AG04450 (cell line): ENCODE results near the gene KCNC4. TPM values are rescaled to one million over a fixed set of nuclear protein-coding genes. Genes with fewer than 3 reads are reported as not detected.

Source experiments
- CTCF ChIA-PET: fragments of 300-600, 350-600 bp; formaldehyde crosslinking; extraction: SDS; loops from one replicate; lab custom pipeline; 2022; ENCODE audit warnings: antibody characterized with exemption, inconsistent platforms; lab: Charles Lee
- POLR2A ChIA-PET: fragments of 350-600 bp; formaldehyde crosslinking; extraction: SDS; loops from one replicate; lab custom pipeline; 2021; ENCODE audit warnings: antibody characterized with exemption, inconsistent platforms; lab: Yijun Ruan, JAX
- DNase-seq: peaks from one replicate; pipeline ENCODE4 v3.0.0-alpha.2; 2011; ENCODE audit warnings: low read depth, low spot score
- H3K27ac ChIP-seq: one replicate; pipeline ENCODE4 v1.5.1; 2012; ENCODE audit warnings: low read depth, low read length, control low read depth
- H3K27me3 ChIP-seq: one replicate; pipeline ENCODE4 v1.6.0; 2012; ENCODE audit warnings: low read length; ENCODE audit not compliant: control insufficient read depth, insufficient read depth
- H3K4me3 ChIP-seq: 2 replicates; pipeline ENCODE4 v1.5.1; 2011; ENCODE audit warnings: mild to moderate bottlenecking, low read depth, low read length, control low read depth
- H3K9me3 ChIP-seq: 2 replicates; pipeline ENCODE4 v1.5.1; 2012; ENCODE audit warnings: low read length; ENCODE audit not compliant: control insufficient read depth, insufficient read depth
- CTCF ChIP-seq: IDR thresholded peaks from 2 replicates; pipeline ENCODE4 v1.5.1; 2011; ENCODE audit warnings: low read depth, low read length, control low read depth, inconsistent platforms
- polyA plus RNA-seq: library from polyadenylated mRNA; depleted of rRNA; stranded (reverse); fragments of >200 nt; gene quantifications from 2 replicates; pipeline ENCODE4 v1.2.3, GENCODE V29; 2011

Gene KCNC4
- polyA plus RNA-seq, 1 experiment, result 0.36 TPM

DNA sequence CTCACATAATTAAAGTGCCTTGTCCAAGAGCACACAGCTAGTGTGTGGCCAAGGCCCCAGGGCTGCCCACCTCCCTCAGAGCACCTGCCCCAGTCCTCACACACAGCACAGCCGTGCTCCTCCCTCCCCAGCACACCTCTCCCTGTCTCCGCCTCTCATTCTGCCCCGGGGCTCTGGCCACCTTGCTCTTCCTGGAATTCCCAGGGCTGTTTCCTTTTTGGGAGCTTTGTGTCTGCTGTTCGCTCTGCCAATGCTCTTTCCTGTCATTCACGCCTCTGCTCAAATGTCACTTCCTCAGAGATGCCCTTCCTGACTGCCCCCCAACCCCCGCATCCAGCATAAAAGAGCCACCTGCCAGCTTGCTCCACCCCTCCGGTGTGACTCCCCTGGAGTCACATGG is 46.5 kb upstream of the KCNC4 start:
- peaks cover 29% of the 10 kb centered on the region for H3K27me3 ChIP-seq
- no peak for TF ChIP-seq CTCF
- no peak overlapping the region for H3K27ac ChIP-seq
- H3K9me3 ChIP-seq, result no peaks in the 10 kb centered on the region; the same call in 1 of the 2 replicates
- CTCF ChIA-PET, result interaction anchor here (2.3 kb wide), 1 partner anchor 33 kb away, joined by 7 read pairs; no protein-coding TSS in a partner anchor
- DNase-seq, result no peak
- no peak overlapping the region for H3K4me3 ChIP-seq
- POLR2A ChIA-PET, result no interaction called here

DNA sequence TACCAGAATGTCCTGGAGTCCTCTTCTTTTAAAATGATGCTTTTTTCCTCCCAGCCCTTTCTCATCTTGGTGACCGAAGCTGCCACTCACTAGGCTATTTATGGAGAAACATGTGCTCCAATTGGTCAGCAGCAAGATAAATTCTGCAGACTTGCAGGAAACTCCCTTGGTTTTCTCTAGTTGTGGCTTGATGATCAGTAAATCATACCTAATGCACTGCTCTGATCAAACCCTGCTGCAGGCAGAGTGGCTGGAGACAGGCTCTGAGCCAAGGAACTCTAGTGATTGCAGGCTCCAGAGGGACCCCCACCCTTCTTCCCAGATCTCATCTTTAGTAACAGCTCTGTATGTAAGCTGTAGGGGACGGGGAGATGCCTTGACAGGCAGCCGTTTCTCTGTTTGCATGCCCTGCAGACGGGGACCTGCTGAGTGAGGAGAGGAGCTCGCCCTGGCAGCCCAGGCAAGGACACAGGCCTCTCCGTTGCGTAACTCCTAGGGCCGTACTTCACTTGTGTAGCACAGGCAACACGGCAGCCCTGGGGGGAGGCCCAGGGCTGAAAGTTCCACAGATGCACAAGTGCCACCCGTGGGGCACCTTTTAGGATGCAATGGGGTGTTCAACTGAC is 45.3 kb upstream of the KCNC4 start:
- no peak for TF ChIP-seq CTCF
- no peak overlapping the region for H3K27ac ChIP-seq
- ChIA-PET POLR2A (no interaction called here), CTCF (interaction anchor here (2.3 kb wide), 2 partner anchors 32 to 43 kb away, joined by 7 read pairs; no protein-coding TSS in a partner anchor)
- DNase-seq, result no peak
- no peak overlapping the region for H3K4me3 ChIP-seq
- no peaks in the 10 kb centered on the region; the same call in 1 of the 2 replicates for H3K9me3 ChIP-seq
- H3K27me3 ChIP-seq, result peaks cover 24% of the 10 kb centered on the region

- Histone ChIP-seq H3K27ac (no peak overlapping the region), H3K9me3 (no peaks in the 10 kb centered on the region; the same call in 1 of the 2 replicates), H3K4me3 (no peak overlapping the region), H3K27me3 (peaks cover 19% of the 10 kb centered on the region)
- no peak for DNase-seq
- TF ChIP-seq CTCF, result no peak
- ChIA-PET POLR2A (no interaction called here), CTCF (interaction anchor here (1.0 to 2.3 kb wide), 2 partner anchors 42 to 147 kb away, joined by 4 to 7 read pairs; no protein-coding TSS in a partner anchor)
These were observed 44.3 kb upstream of the KCNC4 start for GRCh38 chr1:110165761-110166231.

GRCh38 chr1:110166861-110167260 is 43.3 kb upstream of the KCNC4 start:
- H3K27me3 ChIP-seq, result peaks cover 20% of the 10 kb centered on the region
- no peak for TF ChIP-seq CTCF
- no peak for DNase-seq
- no peaks in the 10 kb centered on the region for H3K9me3 ChIP-seq
- no peak overlapping the region for H3K27ac ChIP-seq
- no peak overlapping the region for H3K4me3 ChIP-seq
- ChIA-PET POLR2A (no interaction called here), CTCF (interaction anchor here (1.0 to 2.3 kb wide), 2 partner anchors 41 to 146 kb away, joined by 4 to 7 read pairs; no protein-coding TSS in a partner anchor)
